PFSK-1 (cell line): ENCODE results near the gene ELOVL1.

ENCODE experiments used
- FOXP2 ChIP-seq: optimal IDR thresholded peaks from 2 replicates; pipeline ENCODE3; 2011; ENCODE audit warnings: borderline replicate concordance, control low read depth, inconsistent platforms; ENCODE audit not compliant: insufficient read depth; ENCODE audit errors: extremely low read length, extremely low read depth
- POLR2AphosphoS5 ChIP-seq: IDR thresholded peaks from 2 replicates; pipeline ENCODE4 v1.6.1; 2012; ENCODE audit warnings: low read depth, mild to moderate bottlenecking, control low read depth, low read length, moderate library complexity
- REST ChIP-seq, 2 experiments: IDR thresholded peaks; 2 replicates each; pipeline versions ENCODE4 v1.6.1 to v1.8.0; 2011 to 2012; ENCODE audit warnings: low read depth in 2 of 2, low read length in 2 of 2, control low read depth in 1 of 2, inconsistent platforms in 1 of 2, mild to moderate bottlenecking in 1 of 2, moderate library complexity in 1 of 2; ENCODE audit not compliant: insufficient read depth in 1 of 2
- SIN3A ChIP-seq: IDR thresholded peaks from 2 replicates; pipeline ENCODE4 v1.6.1; 2012; ENCODE audit warnings: mild to moderate bottlenecking, low read length, moderate library complexity, borderline replicate concordance; ENCODE audit not compliant: insufficient read depth
- TAF1 ChIP-seq: IDR thresholded peaks from 2 replicates; pipeline ENCODE4 v1.6.1; 2012; ENCODE audit warnings: low read length, control low read depth, borderline replicate concordance; ENCODE audit not compliant: insufficient read depth

Gene ELOVL1

GRCh38 chr1:43349594-43350306 is 18.1 kb downstream of the ELOVL1 start:
- TF ChIP-seq REST (IDR thresholded peaks at IDR 0.05; ENCODE audit: insufficient read depth in 1 of 2, low read depth in 2 of 2, low read length in 2 of 2) (no peak), FOXP2 (no peak), SIN3A (no peak), TAF1 (no peak), POLR2AphosphoS5 (no peak)

- no peak for TF ChIP-seq FOXP2
- TF ChIP-seq SIN3A, result no peak
- no peak for TF ChIP-seq TAF1
- TF ChIP-seq REST (IDR thresholded peaks at IDR 0.05; ENCODE audit: insufficient read depth in 1 of 2, low read depth in 2 of 2, low read length in 2 of 2), result no peak
- no peak for TF ChIP-seq POLR2AphosphoS5
Observed at GRCh38 chr1:43348809-43349593, 18.8 kb downstream of the ELOVL1 start.

- no peak for TF ChIP-seq POLR2AphosphoS5
- no peak for TF ChIP-seq REST (IDR thresholded peaks at IDR 0.05; ENCODE audit: insufficient read depth in 1 of 2, low read depth in 2 of 2, low read length in 2 of 2)
- no peak for TF ChIP-seq TAF1
- no peak for TF ChIP-seq SIN3A
- no peak for TF ChIP-seq FOXP2
Observed at GRCh38 chr1:43348343-43348808, 19.4 kb downstream of the ELOVL1 start.

- no peak for TF ChIP-seq FOXP2
- no peak for TF ChIP-seq POLR2AphosphoS5
- TF ChIP-seq REST (IDR thresholded peaks at IDR 0.05; ENCODE audit: insufficient read depth in 1 of 2, low read depth in 2 of 2, low read length in 2 of 2), result no peak
- TF ChIP-seq TAF1, result no peak
- no peak for TF ChIP-seq SIN3A
Observed at GRCh38 chr1:43346636-43347035, 21.2 kb downstream of the ELOVL1 start.
